GM12878 (cell line): ENCODE results near the gene PTPRB.

Experiments
- CHD2 ChIP-seq: IDR thresholded peaks from 2 replicates; pipeline ENCODE4 v1.6.1; 2011; ENCODE audit warnings: low read depth, low read length, improper control_type of control experiment, borderline replicate concordance
- ESRRA ChIP-seq: IDR thresholded peaks from 2 replicates; pipeline ENCODE4 v1.6.1; 2012; ENCODE audit warnings: mild to moderate bottlenecking, low read length, improper control_type of control experiment

DNA sequence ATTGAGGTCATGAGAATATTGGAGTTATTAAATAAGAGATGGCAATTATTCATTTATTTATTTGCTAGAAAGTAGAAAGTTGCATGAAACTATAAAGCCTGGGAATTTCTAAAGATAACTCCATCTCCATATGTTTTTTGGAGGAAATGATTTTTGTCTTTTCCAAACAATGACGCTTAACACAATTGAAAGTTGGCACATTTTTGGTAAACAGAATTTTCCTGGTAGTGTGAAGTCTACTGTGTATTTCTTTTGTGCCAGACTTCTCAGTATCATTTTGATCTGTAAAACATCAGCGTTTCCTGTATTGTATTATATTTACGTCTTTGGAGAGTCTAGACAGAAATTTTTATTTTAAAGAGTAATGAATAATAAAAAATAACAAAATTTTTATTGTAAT lies 33.7 kb upstream of the PTPRB start:
- TF ChIP-seq CHD2 (no peak), ESRRA (no peak)
